IMR-90 (cell line): ENCODE data around the gene KLHL3. TPM values are rescaled to one million over a fixed set of nuclear protein-coding genes. Genes with fewer than 3 reads are reported as not detected.
A peak's percentile ranks its signal among the peaks of the same experiment; 100 is the strongest.

Source experiments
- ATAC-seq: fragments of 200-7000 bp; cut with Tn5 transposase; 2 replicates; pipeline ENCODE4 v1.9.1; 2020; ENCODE audit warnings: low read depth, mild to moderate bottlenecking, moderate library complexity
- BruUV-seq: library from RNA; stranded (reverse); fragments of 400-500 nt; replicated peaks from 2 replicates; lab custom pipeline; 2021; lab: Mats Ljungman, UMichigan
- CTCF ChIA-PET: fragments of 300-600 bp; formaldehyde crosslinking; extraction: SDS; loops from one replicate; lab custom pipeline; 2021; ENCODE audit warnings: antibody characterized with exemption; lab: Yijun Ruan, JAX
- POLR2A ChIA-PET: fragments of 300-600 bp; sonication (Branson Sonifier 250); formaldehyde crosslinking; loops from one replicate; lab custom pipeline; 2022; ENCODE audit warnings: antibody characterized with exemption; ENCODE audit not compliant: unreplicated experiment; lab: Charles Lee
- DNase-seq: peaks from one replicate; pipeline ENCODE4 v3.0.0; 2013
- H2AFZ ChIP-seq: replicated peaks from 2 replicates; pipeline ENCODE3; 2013; ENCODE audit warnings: low read length, mild to moderate bottlenecking; ENCODE audit not compliant: poor library complexity
- H2AK5ac ChIP-seq: 2 replicates; pipeline ENCODE4 v1.6.1; 2013; ENCODE audit warnings: low read depth, low read length, inconsistent platforms
- H2AK9ac ChIP-seq: replicated peaks from 2 replicates; pipeline ENCODE3; 2013; ENCODE audit warnings: mild to moderate bottlenecking, low read depth, low read length, moderate library complexity; ENCODE audit not compliant: poor library complexity
- H2BK120ac ChIP-seq: 2 replicates; pipeline ENCODE4 v1.6.1; 2013; ENCODE audit warnings: low read depth, low read length, inconsistent platforms
- H2BK15ac ChIP-seq: 3 replicates; pipeline ENCODE4 v1.6.1; 2013; ENCODE audit warnings: low read depth, low read length, inconsistent platforms
- H2BK20ac ChIP-seq: 2 replicates; pipeline ENCODE4 v1.6.1; 2013; ENCODE audit warnings: low read depth, mild to moderate bottlenecking, inconsistent platforms, low read length, moderate library complexity
- H2BK5ac ChIP-seq: 2 replicates; pipeline ENCODE4 v1.6.1; 2013; ENCODE audit warnings: mild to moderate bottlenecking, low read depth, low read length, inconsistent platforms; ENCODE audit not compliant: poor library complexity, severe bottlenecking
- H3K14ac ChIP-seq: replicated peaks from 2 replicates; pipeline ENCODE4 v1.6.1; 2013; ENCODE audit warnings: low read depth, low read length, inconsistent platforms
- H3K18ac ChIP-seq: 2 replicates; pipeline ENCODE4 v1.6.1; 2013; ENCODE audit warnings: low read depth, low read length, control low read depth
- H3K23ac ChIP-seq: 2 replicates; pipeline ENCODE4 v1.6.1; 2013; ENCODE audit warnings: low read depth, low read length, inconsistent platforms
- H3K27ac ChIP-seq: 2 replicates; pipeline ENCODE4 v1.5.1; 2013; ENCODE audit warnings: mild to moderate bottlenecking, control low read depth, low read length; ENCODE audit not compliant: insufficient read depth
- H3K27me3 ChIP-seq: 2 replicates; pipeline ENCODE4 v1.6.1; 2013; ENCODE audit warnings: low read length; ENCODE audit not compliant: control insufficient read depth, insufficient read depth
- H3K36me3 ChIP-seq: 2 replicates; pipeline ENCODE4 v1.6.1; 2013; ENCODE audit warnings: low read length, mixed read lengths; ENCODE audit not compliant: control insufficient read depth, insufficient read depth
- H3K4ac ChIP-seq: 2 replicates; pipeline ENCODE4 v1.6.1; 2013; ENCODE audit warnings: low read depth, low read length, inconsistent platforms
- H3K4me1 ChIP-seq: 2 replicates; pipeline ENCODE4 v1.6.1; 2013; ENCODE audit warnings: low read length, mixed read lengths; ENCODE audit not compliant: control insufficient read depth, insufficient read depth
- H3K4me2 ChIP-seq: 2 replicates; pipeline ENCODE4 v1.6.1; 2013; ENCODE audit warnings: low read depth, mild to moderate bottlenecking, control low read depth, low read length, moderate library complexity
- H3K4me3 ChIP-seq: 2 replicates; pipeline ENCODE4 v1.5.1; 2013; ENCODE audit warnings: low read depth, mild to moderate bottlenecking, control low read depth, low read length, moderate library complexity; ENCODE audit not compliant: insufficient read depth
- H3K56ac ChIP-seq: 2 replicates; pipeline ENCODE4 v1.6.1; 2013; ENCODE audit warnings: low read length, inconsistent platforms; ENCODE audit not compliant: insufficient read depth; ENCODE audit errors: extremely low read depth
- H3K79me1 ChIP-seq, 2 experiments: 2 replicates each; pipeline ENCODE4 v1.6.1; 2013; ENCODE audit warnings: low read length in 2 of 2, inconsistent platforms in 1 of 2, low read depth in 1 of 2
- H3K9ac ChIP-seq: 2 replicates; pipeline ENCODE4 v1.6.1; 2013; ENCODE audit warnings: low read depth, low read length, control low read depth
- H3K9me1 ChIP-seq: 2 replicates; pipeline ENCODE4 v1.6.1; 2013; ENCODE audit warnings: low read length, inconsistent platforms; ENCODE audit not compliant: insufficient read depth
- H3K9me3 ChIP-seq: 2 replicates; pipeline ENCODE4 v1.6.1; 2013; ENCODE audit warnings: low read length; ENCODE audit not compliant: control insufficient read depth, insufficient read depth
- H4K20me1 ChIP-seq: 2 replicates; pipeline ENCODE4 v1.6.1; 2013; ENCODE audit warnings: low read length, inconsistent platforms; ENCODE audit not compliant: insufficient read depth
- H4K5ac ChIP-seq: 2 replicates; pipeline ENCODE4 v1.6.1; 2013; ENCODE audit warnings: mild to moderate bottlenecking, low read depth, low read length, control low read depth
- H4K8ac ChIP-seq, 2 experiments: 2 replicates each; pipeline ENCODE4 v1.6.1; 2013; ENCODE audit warnings: low read depth in 2 of 2, low read length in 2 of 2, control low read depth in 1 of 2, inconsistent platforms in 1 of 2
- H4K91ac ChIP-seq: 2 replicates; pipeline ENCODE4 v1.6.1; 2013; ENCODE audit warnings: low read depth, low read length, inconsistent platforms; ENCODE audit not compliant: insufficient read depth
- BHLHE40 ChIP-seq: fragments of 150-350 bp; IDR thresholded peaks from 2 replicates; pipeline ENCODE4 v1.6.1; 2016; ENCODE audit warnings: mild to moderate bottlenecking, low read depth, low read length
- WGBS, 2 experiments: methylation state at CpG; one replicate each; pipeline versions ENCODE4 v1.1.5 to v1.1.7; 2013; ENCODE audit warnings: missing lambda C conversion rate in 2 of 2; ENCODE audit not compliant: insufficient read length in 1 of 2; ENCODE audit errors: extremely low coverage in 2 of 2; 5-methylcytosine and 5-hydroxymethylcytosine counted together
- dilution Hi-C: fragments of 300-500 bp; cut with HindIII; formaldehyde crosslinking; loops from one replicate; pipeline ENCODE4 v1.14.3; 2018; ENCODE audit warnings: low sequenced_read_pairs; ENCODE audit not compliant: unreplicated experiment
- in situ Hi-C: fragments of 300-500 bp; cut with MboI; formaldehyde crosslinking; loops from 3 replicates; pipeline ENCODE4 v1.14.3; 2019; ENCODE audit warnings: low sequenced_read_pairs, inconsistent platforms, mixed read lengths
- intact Hi-C: fragments of 100-400 bp; cut with micrococcal nuclease; formaldehyde crosslinking; loops from 2 replicates; pipeline ENCODE4 v1.10.0; 2022
- polyA plus RNA-seq, 3 experiments: library from polyadenylated mRNA; depleted of rRNA; stranded (reverse); fragments of >200 nt; gene quantifications; 2 replicates each; pipeline ENCODE4 v1.2.3, GENCODE V29; 2012; ENCODE audit warnings: low replicate concordance in 1 of 3
- total RNA-seq: library from RNA; depleted of rRNA; stranded (reverse); fragments of >200 nt; gene quantifications from 2 replicates; pipeline ENCODE4 v1.2.3, GENCODE V29; 2012

KLHL3 gene
- total and polyA plus RNA-seq, 2 of the 4 experiments (the other 2 are of a cell fraction), result 2.3 to 4.1 TPM

GRCh38 chr5:137630216-137630971 lies 105.5 kb downstream of the KLHL3 start:
- TF ChIP-seq BHLHE40, result no peak
- H2BK120ac ChIP-seq, result no peak overlapping the region
- H2AK5ac ChIP-seq, result no peak overlapping the region
- ChIA-PET CTCF (interaction anchor here (0.6 to 2.5 kb wide), 8 partner anchors 9 to 119 kb away, joined by 3 to 30 read pairs (median 4); no protein-coding TSS in a partner anchor), POLR2A (no interaction called here)
- H3K27me3 ChIP-seq, result no peaks in the 10 kb centered on the region
- H3K4me3 ChIP-seq, result no peak overlapping the region
- intact Hi-C loops, result no loop called here
- H2BK15ac ChIP-seq, result no peak overlapping the region
- in situ Hi-C loops, result loop anchor here (25.0 kb wide), 2 partner anchors 432 to 507 kb away; partner anchors contain the start of gene NME5
- H3K36me3 ChIP-seq, result no peaks in the 10 kb centered on the region
- H3K56ac ChIP-seq, result no peak overlapping the region
- H3K9me1 ChIP-seq, result no peaks in the 10 kb centered on the region
- no peak overlapping the region for H2BK20ac ChIP-seq
- no peak overlapping the region for H3K18ac ChIP-seq
- H3K9ac ChIP-seq, result no peak overlapping the region
- dilution Hi-C loops, result no loop called here
- H2AK9ac ChIP-seq, result peak overlapping the region; percentile 16
- no peak for DNase-seq
- no peaks in the 10 kb centered on the region for H4K20me1 ChIP-seq
- H2BK5ac ChIP-seq, result no peak overlapping the region
- WGBS, 2 experiments, result 100% methylated on average over 2 of the region's 10 CpGs; no CpG with 5 or more reads in 1 of the 2 experiments
- H3K4me2 ChIP-seq, result no peak overlapping the region
- no peak overlapping the region for H4K91ac ChIP-seq
- ATAC-seq, result no peak
- no peaks in the 10 kb centered on the region for H3K79me1 ChIP-seq
- H3K9me3 ChIP-seq, result no peaks in the 10 kb centered on the region
- no peak overlapping the region for H4K5ac ChIP-seq
- BruUV-seq, result no TSS peak
- H3K23ac ChIP-seq, result no peak overlapping the region
- H3K27ac ChIP-seq, result no peak overlapping the region
- H2AFZ ChIP-seq, result no peak overlapping the region
- no peaks in the 10 kb centered on the region; the same call in 1 of the 2 replicates for H3K4me1 ChIP-seq
- H3K14ac ChIP-seq, result no peak overlapping the region
- H4K8ac ChIP-seq, result no peak overlapping the region
- no peak overlapping the region for H3K4ac ChIP-seq
